Astrocyte of the cerebellum (primary cell): ENCODE measurements around the gene SIK3.

Source experiments
- DNase-seq: peaks from one replicate; pipeline ENCODE4 v3.0.0-alpha.2; 2011; ENCODE audit warnings: low read depth
- H3K4me3 ChIP-seq: 2 replicates; pipeline ENCODE4 v1.5.1; 2011; ENCODE audit warnings: mild to moderate bottlenecking, low read depth, low read length, moderate library complexity
- in situ Hi-C: cut with HindIII; loops from 2 replicates; pipeline ENCODE4 v1.10.0; 2017; ENCODE audit warnings: low sequenced_read_pairs
- TF ChIP-seq, protein P1 (sequence below): IDR thresholded peaks from 2 replicates; pipeline ENCODE4 v1.5.1; 2012; ENCODE audit warnings: low read length, low read depth, moderate library complexity, mild to moderate bottlenecking; ENCODE audit errors: missing control alignments

SIK3 gene

GRCh38 chr11:116833816-116834534 lies 264.3 kb downstream of the SIK3 start:
- no peak overlapping the region for H3K4me3 ChIP-seq
- in situ Hi-C loops: no loop called here
- TF ChIP-seq, protein P1, sequence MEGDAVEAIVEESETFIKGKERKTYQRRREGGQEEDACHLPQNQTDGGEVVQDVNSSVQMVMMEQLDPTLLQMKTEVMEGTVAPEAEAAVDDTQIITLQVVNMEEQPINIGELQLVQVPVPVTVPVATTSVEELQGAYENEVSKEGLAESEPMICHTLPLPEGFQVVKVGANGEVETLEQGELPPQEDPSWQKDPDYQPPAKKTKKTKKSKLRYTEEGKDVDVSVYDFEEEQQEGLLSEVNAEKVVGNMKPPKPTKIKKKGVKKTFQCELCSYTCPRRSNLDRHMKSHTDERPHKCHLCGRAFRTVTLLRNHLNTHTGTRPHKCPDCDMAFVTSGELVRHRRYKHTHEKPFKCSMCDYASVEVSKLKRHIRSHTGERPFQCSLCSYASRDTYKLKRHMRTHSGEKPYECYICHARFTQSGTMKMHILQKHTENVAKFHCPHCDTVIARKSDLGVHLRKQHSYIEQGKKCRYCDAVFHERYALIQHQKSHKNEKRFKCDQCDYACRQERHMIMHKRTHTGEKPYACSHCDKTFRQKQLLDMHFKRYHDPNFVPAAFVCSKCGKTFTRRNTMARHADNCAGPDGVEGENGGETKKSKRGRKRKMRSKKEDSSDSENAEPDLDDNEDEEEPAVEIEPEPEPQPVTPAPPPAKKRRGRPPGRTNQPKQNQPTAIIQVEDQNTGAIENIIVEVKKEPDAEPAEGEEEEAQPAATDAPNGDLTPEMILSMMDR: no peak
- no peak for DNase-seq

DNA sequence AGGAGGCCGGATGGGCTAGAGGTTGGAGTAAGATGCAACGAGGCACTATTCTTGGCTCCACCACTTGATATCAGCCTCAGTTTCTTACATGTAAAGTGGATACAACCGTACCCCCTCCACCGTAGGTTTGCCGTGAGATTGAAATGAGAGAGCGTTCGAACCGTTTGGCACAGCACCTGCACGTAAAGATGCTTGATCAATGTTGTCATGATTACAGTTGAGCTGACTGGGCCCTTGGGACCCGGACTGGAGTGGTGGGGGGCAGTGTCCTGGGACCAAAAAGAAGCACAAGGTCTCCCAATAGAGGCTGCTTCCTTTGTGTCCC lies 264.8 kb downstream of the SIK3 start:
- H3K4me3 ChIP-seq: no peak overlapping the region
- DNase-seq: no peak
- in situ Hi-C loops: no loop called here
- TF ChIP-seq, protein P1: no peak

- no peak for DNase-seq
- TF ChIP-seq, protein P1: no peak
- no peak overlapping the region for H3K4me3 ChIP-seq
- in situ Hi-C loops: no loop called here
Measured at GRCh38 chr11:116832350-116833290, 265.6 kb downstream of the SIK3 start.

- TF ChIP-seq, protein P1: no peak
- no peak overlapping the region for H3K4me3 ChIP-seq
- DNase-seq: no peak
- in situ Hi-C loops: no loop called here
Measured at GRCh38 chr11:116831790-116832349, 266.4 kb downstream of the SIK3 start.

- TF ChIP-seq, protein P1: no peak
- H3K4me3 ChIP-seq: no peak overlapping the region
- no peak for DNase-seq
- in situ Hi-C loops: no loop called here
Measured at GRCh38 chr11:116830184-116830912, 267.9 kb downstream of the SIK3 start.

DNA sequence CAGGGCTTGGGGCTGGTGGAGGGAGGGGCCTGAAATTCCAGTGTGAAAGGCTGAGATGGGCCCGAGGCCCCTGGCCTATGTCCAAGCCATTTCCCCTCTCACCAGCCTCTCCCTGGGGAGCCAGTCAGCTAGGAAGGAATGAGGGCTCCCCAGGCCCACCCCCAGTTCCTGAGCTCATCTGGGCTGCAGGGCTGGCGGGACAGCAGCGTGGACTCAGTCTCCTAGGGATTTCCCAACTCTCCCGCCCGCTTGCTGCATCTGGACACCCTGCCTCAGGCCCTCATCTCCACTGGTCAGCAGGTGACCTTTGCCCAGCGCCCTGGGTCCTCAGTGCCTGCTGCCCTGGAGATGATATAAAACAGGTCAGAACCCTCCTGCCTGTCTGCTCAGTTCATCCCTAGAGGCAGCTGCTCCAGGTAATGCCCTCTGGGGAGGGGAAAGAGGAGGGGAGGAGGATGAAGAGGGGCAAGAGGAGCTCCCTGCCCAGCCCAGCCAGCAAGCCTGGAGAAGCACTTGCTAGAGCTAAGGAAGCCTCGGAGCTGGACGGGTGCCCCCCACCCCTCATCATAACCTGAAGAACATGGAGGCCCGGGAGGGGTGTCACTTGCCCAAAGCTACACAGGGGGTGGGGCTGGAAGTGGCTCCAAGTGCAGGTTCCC lies 268.6 kb downstream of the SIK3 start, which contains the start of gene APOC3:
TSS of gene APOC3 (plus strand) at position 383 of the 659 bp plus-strand sequence. CDS start 676 bp downstream, outside the sequence.
- TF ChIP-seq, protein P1: no peak
- in situ Hi-C loops: no loop called here
- DNase-seq: no peak
- no peak within 1 kb of the TSS for H3K4me3 ChIP-seq
